SK-N-DZ (cell line): ENCODE data around the gene INTS12.

Source experiments
- DNase-seq: peaks from one replicate; pipeline ENCODE4 v3.0.0-alpha.2; 2015; ENCODE audit warnings: low spot score

The INTS12 gene

GRCh38 chr4:105683038-105683437 is 25.5 kb downstream of the INTS12 start:
- DNase-seq = no peak

DNA sequence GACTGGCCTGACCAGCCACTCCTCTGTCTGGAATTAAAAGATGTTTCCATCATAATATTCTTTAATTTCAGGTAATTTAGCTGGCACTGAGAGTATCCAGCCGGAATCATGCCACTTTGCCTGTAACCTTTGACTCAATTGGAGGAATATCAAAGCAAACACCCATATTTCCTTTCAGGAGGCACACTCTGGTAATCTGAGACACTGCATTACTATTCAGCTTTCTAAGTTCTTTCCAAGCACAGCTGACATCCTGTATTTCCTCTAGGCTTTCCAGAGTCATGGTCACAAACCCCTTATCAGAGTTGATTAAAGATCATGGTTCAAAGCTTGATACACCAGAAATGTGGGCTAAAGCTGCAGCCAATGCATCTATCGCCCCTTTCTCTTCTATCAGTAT is 29.3 kb downstream of the INTS12 start:
- no peak for DNase-seq

DNA sequence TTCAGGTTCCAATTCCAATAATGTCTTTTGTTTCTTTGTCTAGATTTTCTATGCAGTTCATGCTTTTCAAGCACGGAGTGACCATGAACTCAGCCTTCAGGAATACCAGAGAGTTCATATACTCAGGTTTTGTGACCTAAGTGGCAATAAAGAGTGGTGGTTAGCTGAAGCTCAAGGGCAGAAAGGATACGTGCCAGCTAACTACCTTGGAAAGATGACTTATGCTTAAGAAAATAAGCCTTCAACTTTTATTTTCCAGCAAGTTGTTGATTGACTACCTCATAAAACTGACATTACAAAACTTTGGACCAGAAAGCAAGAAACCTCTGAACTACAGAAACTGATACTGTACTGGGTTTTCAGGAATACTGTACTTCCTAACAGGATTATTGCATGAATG is 30.8 kb downstream of the INTS12 start:
- no peak for DNase-seq

DNA sequence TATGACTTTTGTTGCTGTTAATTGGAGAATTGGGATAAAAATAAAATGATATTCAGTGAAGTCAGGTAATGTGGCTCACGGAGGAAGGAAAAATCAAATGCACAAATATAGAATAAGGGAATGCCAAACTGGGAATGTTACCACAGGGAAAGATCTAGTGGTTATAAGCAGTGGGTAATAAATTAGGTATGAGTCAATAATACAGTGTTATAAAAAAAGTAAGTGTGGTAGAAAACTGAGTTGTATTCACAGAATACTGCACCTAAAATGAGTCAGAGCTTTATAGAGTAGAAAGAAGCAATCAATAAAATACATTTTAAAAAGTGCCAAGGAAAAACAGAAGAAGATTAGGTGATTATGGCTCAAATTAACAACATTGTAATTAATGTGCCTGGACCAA is 34.5 kb downstream of the INTS12 start:
- DNase-seq = no peak

- no peak for DNase-seq
Observed at GRCh38 chr4:105671301-105671700, 37.2 kb downstream of the INTS12 start.

- no peak for DNase-seq
Observed at GRCh38 chr4:105670684-105671083, 37.8 kb downstream of the INTS12 start.

DNA sequence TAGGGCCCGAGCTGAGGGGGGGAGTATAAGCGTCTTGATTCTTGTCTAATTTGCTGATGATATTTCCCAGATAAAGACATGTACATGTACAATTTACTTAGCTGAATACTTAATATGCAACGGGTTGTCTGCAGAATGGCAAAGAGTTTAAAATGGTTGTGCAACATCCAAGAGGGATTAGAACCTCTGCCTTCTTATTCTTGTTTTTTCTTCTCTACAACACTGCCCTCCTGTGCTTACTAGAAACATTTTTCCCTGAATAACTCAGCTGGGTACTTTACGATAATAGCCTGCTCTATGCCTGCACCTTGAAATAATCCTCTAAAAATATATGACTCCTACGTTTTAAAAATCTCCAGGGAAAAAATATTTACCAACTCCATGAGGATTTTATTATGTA is 41.8 kb downstream of the INTS12 start:
- DNase-seq = peak; percentile 16

DNA sequence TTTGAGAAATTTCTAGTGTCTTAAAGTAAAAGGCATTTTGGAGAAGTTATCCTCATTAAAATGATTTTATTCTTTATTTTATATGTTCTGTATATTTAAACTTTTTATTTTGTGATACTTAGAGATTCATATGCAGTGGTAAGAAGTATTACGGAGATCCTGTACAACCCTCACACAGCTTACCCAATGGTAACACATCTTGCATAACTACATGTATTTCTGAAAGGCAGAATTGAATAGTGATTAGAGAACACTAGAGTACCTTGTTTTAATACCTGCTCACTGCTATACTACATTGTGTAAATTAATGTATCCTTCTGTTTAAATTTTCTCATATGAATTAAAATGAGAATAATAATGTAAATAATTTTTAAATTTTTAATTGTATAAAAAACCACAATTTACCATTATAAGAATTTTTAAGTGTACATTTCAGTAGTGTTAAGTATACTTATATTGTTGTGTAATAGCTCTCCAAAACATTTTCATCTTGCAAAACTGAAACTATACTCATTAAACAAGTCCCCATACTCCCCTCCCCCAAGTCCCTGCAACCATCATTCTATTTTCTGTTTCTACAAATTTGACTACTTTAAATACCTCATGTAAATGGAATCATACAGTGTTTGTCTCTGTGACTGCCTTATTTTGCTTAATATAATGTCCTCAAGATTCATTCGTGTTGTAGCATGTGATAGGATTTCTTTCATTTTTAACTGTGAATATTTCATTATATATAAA is 45.4 kb downstream of the INTS12 start:
- DNase-seq = no peak

DNA sequence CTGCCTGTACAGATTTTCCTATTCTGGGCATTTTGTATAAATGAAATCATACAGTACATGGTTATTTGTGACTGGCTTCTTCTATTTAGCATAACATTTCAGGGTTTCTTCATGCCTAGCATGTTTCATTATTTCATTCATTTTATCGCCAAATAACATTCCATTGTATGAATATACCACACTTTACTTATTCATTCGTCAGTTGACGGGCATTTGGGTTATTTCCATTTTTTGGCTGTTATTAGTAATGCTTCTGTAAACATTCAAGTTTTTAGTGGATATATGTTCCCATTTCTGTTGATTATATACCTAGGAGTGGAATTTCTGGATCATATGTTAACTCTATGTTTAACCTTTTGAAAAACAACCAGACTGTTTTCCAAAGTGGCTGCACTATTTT is 47.5 kb downstream of the INTS12 start:
- DNase-seq = no peak

DNA sequence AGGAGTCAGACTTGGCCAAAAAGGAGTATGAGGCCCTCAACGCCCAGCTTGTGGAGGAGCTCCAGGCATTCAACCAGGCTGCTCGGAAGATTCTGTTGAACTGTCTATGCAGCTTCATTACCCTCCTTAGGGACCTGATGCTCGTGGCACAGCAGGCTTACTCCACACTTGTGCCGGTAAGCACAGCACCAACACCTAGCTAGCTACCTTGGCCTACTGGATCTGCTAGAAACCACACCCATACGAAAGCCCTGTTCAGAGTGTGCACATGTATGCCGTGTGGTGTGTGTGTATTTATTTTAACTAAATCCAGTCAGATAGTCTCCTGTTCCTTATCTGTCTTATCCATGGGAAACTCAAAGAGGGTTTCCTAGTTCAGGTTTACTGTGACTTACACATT is 49.3 kb downstream of the INTS12 start:
- no peak for DNase-seq

GRCh38 chr4:105657117-105657765 is 51.2 kb downstream of the INTS12 start:
- DNase-seq = no peak

DNA sequence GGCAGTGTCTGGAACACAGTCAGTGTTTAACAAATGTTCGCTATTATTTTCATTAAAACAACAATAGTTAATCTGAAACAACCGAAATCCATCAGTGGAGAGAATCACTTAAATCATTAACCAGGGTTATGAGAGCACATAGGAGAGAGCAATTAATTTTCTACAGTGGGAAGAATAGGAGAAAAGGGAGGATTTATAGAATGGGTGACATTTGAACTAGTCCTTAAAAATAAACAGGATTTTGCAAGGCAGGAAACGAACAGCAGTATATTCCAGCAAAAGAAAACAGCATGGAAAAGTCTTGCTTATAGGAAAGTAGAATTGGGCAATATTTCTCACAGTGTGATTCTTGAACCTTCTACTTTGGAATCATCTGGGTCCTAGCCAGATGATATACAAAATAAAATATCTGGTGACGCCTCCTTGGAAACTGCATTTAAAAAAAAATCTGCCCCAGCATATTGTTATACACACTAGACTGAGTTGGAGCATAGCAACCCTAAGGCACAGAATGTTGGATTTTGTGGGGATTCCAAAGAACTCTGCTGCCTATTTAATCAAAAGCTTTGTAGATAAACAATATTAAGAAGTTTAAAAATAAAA is 56.1 kb downstream of the INTS12 start:
- no peak for DNase-seq

GRCh38 chr4:105651884-105652283 is 56.6 kb downstream of the INTS12 start:
- DNase-seq = no peak

DNA sequence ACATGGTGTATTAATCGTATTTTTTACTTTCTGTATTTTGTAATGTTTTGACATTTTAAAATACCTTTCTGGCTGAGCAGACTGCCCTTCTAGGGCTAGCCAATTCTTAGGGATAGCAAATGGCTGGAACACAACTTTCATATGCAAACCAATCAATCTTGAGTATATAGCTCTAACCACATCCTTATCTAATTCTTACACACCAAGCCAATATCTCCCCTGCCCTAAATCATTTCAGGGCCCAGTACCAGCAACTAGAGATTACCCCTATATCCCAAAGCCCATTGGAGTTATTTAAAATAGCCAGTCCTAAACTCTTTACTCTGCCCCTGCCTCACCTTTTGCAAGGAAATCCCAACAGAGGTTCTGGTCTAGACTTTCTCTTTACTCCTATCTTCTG is 58.3 kb downstream of the INTS12 start:
- no peak for DNase-seq

GRCh38 chr4:105645440-105645839 is 63.0 kb downstream of the INTS12 start:
- DNase-seq = no peak

- DNase-seq = no peak
Observed at GRCh38 chr4:105644257-105644656, 64.2 kb downstream of the INTS12 start.

DNA sequence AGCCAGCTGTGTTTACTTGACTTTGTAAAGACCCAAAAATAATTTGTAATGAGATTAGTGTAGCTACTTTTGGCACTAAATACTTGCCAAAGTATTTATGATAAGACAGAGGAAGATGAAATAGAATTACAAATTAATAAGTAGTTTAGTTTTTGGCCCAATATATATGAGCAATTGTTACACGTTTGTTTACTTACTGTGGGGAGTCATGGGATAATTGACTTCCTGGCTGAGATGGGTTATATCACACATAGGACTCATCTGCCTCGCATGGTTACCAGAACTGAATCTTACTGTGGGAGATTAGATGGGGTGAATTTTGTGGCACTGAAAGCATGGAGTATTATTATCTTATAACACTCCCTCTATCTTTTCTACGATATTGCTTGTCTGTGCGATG is 66.6 kb downstream of the INTS12 start:
- DNase-seq = no peak

DNA sequence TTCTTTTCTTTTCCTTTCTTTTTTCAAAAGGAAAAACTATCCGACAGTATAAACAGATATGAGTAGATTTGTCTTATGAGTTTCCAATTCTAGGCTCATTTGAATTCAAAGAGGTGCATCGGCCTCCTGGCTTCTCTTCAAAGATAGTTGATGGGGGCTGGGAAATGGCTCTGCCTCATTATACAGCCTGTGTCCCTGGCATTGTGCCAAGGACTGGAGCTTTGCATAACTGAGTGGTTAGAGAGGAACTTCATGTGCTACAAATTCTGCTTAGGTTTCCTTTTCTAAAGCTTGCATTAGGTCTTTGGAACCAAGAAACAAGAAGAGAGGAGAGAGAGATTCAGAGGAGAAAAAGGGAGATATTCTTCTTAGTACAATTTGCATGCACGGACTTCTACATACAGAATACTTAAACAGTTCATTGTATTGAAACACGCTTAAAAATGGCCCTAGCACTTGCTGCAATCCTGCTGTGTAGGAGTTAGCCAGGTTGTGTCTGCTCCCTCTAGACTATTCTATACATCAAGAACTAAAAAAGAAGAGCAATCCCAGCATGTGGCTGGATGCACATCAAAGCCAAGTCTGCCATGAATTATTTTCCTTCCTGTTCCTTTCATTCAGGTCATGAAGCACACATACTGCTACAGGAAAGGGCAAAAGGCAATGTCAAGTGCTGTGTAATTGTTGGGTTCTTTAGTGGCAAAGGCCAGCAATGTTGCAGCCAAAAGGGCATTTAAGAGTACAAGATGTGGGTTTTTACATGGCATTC is 70.9 kb downstream of the INTS12 start:
- DNase-seq = peak; percentile 7

DNA sequence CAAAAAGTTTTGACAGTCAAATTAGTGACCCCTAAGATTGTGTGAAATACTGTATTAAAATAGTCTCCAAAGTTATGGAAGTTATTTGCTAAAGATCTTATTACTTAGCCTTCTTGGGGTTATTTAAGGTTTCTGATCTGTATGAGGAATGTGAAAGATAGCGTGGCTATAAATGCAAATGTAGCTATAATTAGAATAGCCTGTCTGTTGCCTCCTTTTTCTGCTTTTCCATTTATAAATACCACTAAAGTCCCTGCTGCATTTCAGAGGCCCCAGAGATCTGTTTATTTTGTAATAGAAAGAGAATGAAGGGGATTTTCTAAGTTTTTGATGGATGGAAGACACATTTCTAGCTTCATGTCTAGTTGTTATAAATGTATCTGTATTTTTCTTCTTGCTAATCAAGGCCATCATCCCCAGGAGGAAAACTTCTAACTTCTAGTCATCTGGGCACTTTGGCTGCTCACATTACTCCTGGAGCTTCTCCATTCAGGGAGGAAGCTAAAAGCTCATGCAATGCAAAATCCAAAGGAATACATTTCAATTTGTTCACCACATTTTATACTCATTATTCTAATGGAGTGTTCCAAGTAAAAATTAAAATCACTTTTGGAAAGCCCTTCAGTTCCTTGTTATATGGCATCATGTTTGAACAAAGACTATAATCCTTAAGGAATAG is 73.9 kb downstream of the INTS12 start:
- DNase-seq = no peak

- no peak for DNase-seq
Observed at GRCh38 chr4:105633241-105633640, 75.2 kb downstream of the INTS12 start.
